IMR-90 (cell line): ENCODE measurements around the gene VPS18. TPM values are rescaled to one million over a fixed set of nuclear protein-coding genes. Genes with fewer than 3 reads are reported as not detected.

ENCODE experiments used
- ATAC-seq: fragments of 200-7000 bp; cut with Tn5 transposase; 2 replicates; pipeline ENCODE4 v1.9.1; 2020; ENCODE audit warnings: low read depth, mild to moderate bottlenecking, moderate library complexity
- BruUV-seq: library from RNA; stranded (reverse); fragments of 400-500 nt; replicated peaks from 2 replicates; lab custom pipeline; 2021; lab: Mats Ljungman, UMichigan
- CTCF ChIA-PET: fragments of 300-600 bp; formaldehyde crosslinking; extraction: SDS; loops from one replicate; lab custom pipeline; 2021; ENCODE audit warnings: antibody characterized with exemption; lab: Yijun Ruan, JAX
- POLR2A ChIA-PET: fragments of 300-600 bp; sonication (Branson Sonifier 250); formaldehyde crosslinking; loops from one replicate; lab custom pipeline; 2022; ENCODE audit warnings: antibody characterized with exemption; ENCODE audit not compliant: unreplicated experiment; lab: Charles Lee
- DNase-seq: peaks from one replicate; pipeline ENCODE4 v3.0.0; 2013
- H2AFZ ChIP-seq: replicated peaks from 2 replicates; pipeline ENCODE3; 2013; ENCODE audit warnings: low read length, mild to moderate bottlenecking; ENCODE audit not compliant: poor library complexity
- H2AK5ac ChIP-seq: 2 replicates; pipeline ENCODE4 v1.6.1; 2013; ENCODE audit warnings: low read depth, low read length, inconsistent platforms
- H2AK9ac ChIP-seq: replicated peaks from 2 replicates; pipeline ENCODE3; 2013; ENCODE audit warnings: mild to moderate bottlenecking, low read depth, low read length, moderate library complexity; ENCODE audit not compliant: poor library complexity
- H2BK120ac ChIP-seq: 2 replicates; pipeline ENCODE4 v1.6.1; 2013; ENCODE audit warnings: low read depth, low read length, inconsistent platforms
- H2BK15ac ChIP-seq: 3 replicates; pipeline ENCODE4 v1.6.1; 2013; ENCODE audit warnings: low read depth, low read length, inconsistent platforms
- H2BK20ac ChIP-seq: 2 replicates; pipeline ENCODE4 v1.6.1; 2013; ENCODE audit warnings: low read depth, mild to moderate bottlenecking, inconsistent platforms, low read length, moderate library complexity
- H2BK5ac ChIP-seq: 2 replicates; pipeline ENCODE4 v1.6.1; 2013; ENCODE audit warnings: mild to moderate bottlenecking, low read depth, low read length, inconsistent platforms; ENCODE audit not compliant: poor library complexity, severe bottlenecking
- H3K14ac ChIP-seq: replicated peaks from 2 replicates; pipeline ENCODE4 v1.6.1; 2013; ENCODE audit warnings: low read depth, low read length, inconsistent platforms
- H3K18ac ChIP-seq: 2 replicates; pipeline ENCODE4 v1.6.1; 2013; ENCODE audit warnings: low read depth, low read length, control low read depth
- H3K23ac ChIP-seq: 2 replicates; pipeline ENCODE4 v1.6.1; 2013; ENCODE audit warnings: low read depth, low read length, inconsistent platforms
- H3K27ac ChIP-seq: 2 replicates; pipeline ENCODE4 v1.5.1; 2013; ENCODE audit warnings: mild to moderate bottlenecking, control low read depth, low read length; ENCODE audit not compliant: insufficient read depth
- H3K27me3 ChIP-seq: 2 replicates; pipeline ENCODE4 v1.6.1; 2013; ENCODE audit warnings: low read length; ENCODE audit not compliant: control insufficient read depth, insufficient read depth
- H3K36me3 ChIP-seq: 2 replicates; pipeline ENCODE4 v1.6.1; 2013; ENCODE audit warnings: low read length, mixed read lengths; ENCODE audit not compliant: control insufficient read depth, insufficient read depth
- H3K4ac ChIP-seq: 2 replicates; pipeline ENCODE4 v1.6.1; 2013; ENCODE audit warnings: low read depth, low read length, inconsistent platforms
- H3K4me1 ChIP-seq: 2 replicates; pipeline ENCODE4 v1.6.1; 2013; ENCODE audit warnings: low read length, mixed read lengths; ENCODE audit not compliant: control insufficient read depth, insufficient read depth
- H3K4me2 ChIP-seq: 2 replicates; pipeline ENCODE4 v1.6.1; 2013; ENCODE audit warnings: low read depth, mild to moderate bottlenecking, control low read depth, low read length, moderate library complexity
- H3K4me3 ChIP-seq: 2 replicates; pipeline ENCODE4 v1.5.1; 2013; ENCODE audit warnings: low read depth, mild to moderate bottlenecking, control low read depth, low read length, moderate library complexity; ENCODE audit not compliant: insufficient read depth
- H3K56ac ChIP-seq: 2 replicates; pipeline ENCODE4 v1.6.1; 2013; ENCODE audit warnings: low read length, inconsistent platforms; ENCODE audit not compliant: insufficient read depth; ENCODE audit errors: extremely low read depth
- H3K79me1 ChIP-seq, 2 experiments: 2 replicates each; pipeline ENCODE4 v1.6.1; 2013; ENCODE audit warnings: low read length in 2 of 2, inconsistent platforms in 1 of 2, low read depth in 1 of 2
- H3K9ac ChIP-seq: 2 replicates; pipeline ENCODE4 v1.6.1; 2013; ENCODE audit warnings: low read depth, low read length, control low read depth
- H3K9me1 ChIP-seq: 2 replicates; pipeline ENCODE4 v1.6.1; 2013; ENCODE audit warnings: low read length, inconsistent platforms; ENCODE audit not compliant: insufficient read depth
- H3K9me3 ChIP-seq: 2 replicates; pipeline ENCODE4 v1.6.1; 2013; ENCODE audit warnings: low read length; ENCODE audit not compliant: control insufficient read depth, insufficient read depth
- H4K20me1 ChIP-seq: 2 replicates; pipeline ENCODE4 v1.6.1; 2013; ENCODE audit warnings: low read length, inconsistent platforms; ENCODE audit not compliant: insufficient read depth
- H4K5ac ChIP-seq: 2 replicates; pipeline ENCODE4 v1.6.1; 2013; ENCODE audit warnings: mild to moderate bottlenecking, low read depth, low read length, control low read depth
- H4K8ac ChIP-seq, 2 experiments: 2 replicates each; pipeline ENCODE4 v1.6.1; 2013; ENCODE audit warnings: low read depth in 2 of 2, low read length in 2 of 2, control low read depth in 1 of 2, inconsistent platforms in 1 of 2
- H4K91ac ChIP-seq: 2 replicates; pipeline ENCODE4 v1.6.1; 2013; ENCODE audit warnings: low read depth, low read length, inconsistent platforms; ENCODE audit not compliant: insufficient read depth
- BHLHE40 ChIP-seq: fragments of 150-350 bp; IDR thresholded peaks from 2 replicates; pipeline ENCODE4 v1.6.1; 2016; ENCODE audit warnings: mild to moderate bottlenecking, low read depth, low read length
- CEBPB ChIP-seq: IDR thresholded peaks from 2 replicates; pipeline ENCODE4 v1.6.1; 2012; ENCODE audit warnings: low read depth, low read length, improper control_type of control experiment
- ELK1 ChIP-seq: fragments of 150-350 bp; IDR thresholded peaks from 2 replicates; pipeline ENCODE4 v1.6.1; 2016; ENCODE audit warnings: low read depth, mild to moderate bottlenecking, low read length, moderate library complexity, borderline replicate concordance
- FOS ChIP-seq: fragments of 150-350 bp; IDR thresholded peaks from 2 replicates; pipeline ENCODE4 v1.6.1; 2016; ENCODE audit warnings: low read depth, low read length
- MAZ ChIP-seq: IDR thresholded peaks from 2 replicates; pipeline ENCODE4 v1.6.1; 2012; ENCODE audit warnings: low read depth, mild to moderate bottlenecking, low read length, improper control_type of control experiment, moderate library complexity, borderline replicate concordance
- NFE2L2 ChIP-seq: fragments of 150-350 bp; IDR thresholded peaks from 2 replicates; pipeline ENCODE4 v1.6.1; 2016; ENCODE audit warnings: low read depth, mild to moderate bottlenecking, low read length
- RAD21 ChIP-seq: IDR thresholded peaks from 2 replicates; pipeline ENCODE4 v1.6.1; 2012; ENCODE audit warnings: low read length, improper control_type of control experiment
- SMC3 ChIP-seq: fragments of 150-350 bp; IDR thresholded peaks from 2 replicates; pipeline ENCODE4 v1.6.1; 2016; ENCODE audit warnings: low read depth, mild to moderate bottlenecking, antibody characterized with exemption, low read length, moderate library complexity
- WGBS, 2 experiments: methylation state at CpG; one replicate each; pipeline versions ENCODE4 v1.1.5 to v1.1.7; 2013; ENCODE audit warnings: missing lambda C conversion rate in 2 of 2; ENCODE audit not compliant: insufficient read length in 1 of 2; ENCODE audit errors: extremely low coverage in 2 of 2; 5-methylcytosine and 5-hydroxymethylcytosine counted together
- dilution Hi-C: fragments of 300-500 bp; cut with HindIII; formaldehyde crosslinking; loops from one replicate; pipeline ENCODE4 v1.14.3; 2018; ENCODE audit warnings: low sequenced_read_pairs; ENCODE audit not compliant: unreplicated experiment
- in situ Hi-C: fragments of 300-500 bp; cut with MboI; formaldehyde crosslinking; loops from 3 replicates; pipeline ENCODE4 v1.14.3; 2019; ENCODE audit warnings: low sequenced_read_pairs, inconsistent platforms, mixed read lengths
- intact Hi-C: fragments of 100-400 bp; cut with micrococcal nuclease; formaldehyde crosslinking; loops from 2 replicates; pipeline ENCODE4 v1.10.0; 2022
- polyA plus RNA-seq, 3 experiments: library from polyadenylated mRNA; depleted of rRNA; stranded (reverse); fragments of >200 nt; gene quantifications; 2 replicates each; pipeline ENCODE4 v1.2.3, GENCODE V29; 2012; ENCODE audit warnings: low replicate concordance in 1 of 3
- total RNA-seq: library from RNA; depleted of rRNA; stranded (reverse); fragments of >200 nt; gene quantifications from 2 replicates; pipeline ENCODE4 v1.2.3, GENCODE V29; 2012
- TF ChIP-seq, protein P1 (sequence below): conservative IDR thresholded peaks from 2 replicates; pipeline ENCODE4 v1.5.1; 2012; ENCODE audit warnings: mild to moderate bottlenecking, low read depth, low read length, improper control_type of control experiment

The VPS18 gene
- total and polyA plus RNA-seq, 2 of the 4 experiments (the other 2 are of a cell fraction), result 19.3 to 32.3 TPM

DNA sequence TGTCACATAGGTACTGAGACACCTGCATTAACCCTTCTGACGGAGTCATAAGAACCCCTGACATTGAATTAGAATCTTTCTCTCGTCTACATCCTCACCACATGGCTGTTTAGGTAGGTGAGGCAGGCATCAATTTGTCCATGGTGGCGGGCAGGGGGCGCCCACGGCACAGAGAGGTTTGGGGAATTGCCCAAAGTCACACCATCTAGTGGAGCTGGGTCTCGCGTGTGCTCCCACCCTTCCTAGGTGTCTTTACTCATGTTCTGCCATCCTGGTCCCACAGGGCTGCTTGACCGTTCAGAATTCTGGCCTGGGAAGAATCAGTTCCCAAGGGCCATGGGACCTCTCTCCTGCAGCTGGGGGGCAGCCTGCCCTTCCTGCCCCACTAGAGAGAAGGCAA, 20.2 kb downstream of the VPS18 start:
- intact Hi-C loops (no loop called here), in situ Hi-C loops (no loop called here), dilution Hi-C loops (no loop called here)
- H2BK5ac ChIP-seq, result no peak overlapping the region
- no peak overlapping the region for H3K14ac ChIP-seq
- no CpG with 5 or more reads among the region's 8 CpGs for WGBS, 2 experiments
- DNase-seq, result no peak
- no peaks in the 10 kb centered on the region for H3K36me3 ChIP-seq
- H3K18ac ChIP-seq, result no peak overlapping the region
- no TSS peak for BruUV-seq
- TF ChIP-seq RAD21, result no peak
- TF ChIP-seq NFE2L2, result no peak
- TF ChIP-seq CEBPB, result no peak
- no peak for TF ChIP-seq BHLHE40
- TF ChIP-seq, protein P1, sequence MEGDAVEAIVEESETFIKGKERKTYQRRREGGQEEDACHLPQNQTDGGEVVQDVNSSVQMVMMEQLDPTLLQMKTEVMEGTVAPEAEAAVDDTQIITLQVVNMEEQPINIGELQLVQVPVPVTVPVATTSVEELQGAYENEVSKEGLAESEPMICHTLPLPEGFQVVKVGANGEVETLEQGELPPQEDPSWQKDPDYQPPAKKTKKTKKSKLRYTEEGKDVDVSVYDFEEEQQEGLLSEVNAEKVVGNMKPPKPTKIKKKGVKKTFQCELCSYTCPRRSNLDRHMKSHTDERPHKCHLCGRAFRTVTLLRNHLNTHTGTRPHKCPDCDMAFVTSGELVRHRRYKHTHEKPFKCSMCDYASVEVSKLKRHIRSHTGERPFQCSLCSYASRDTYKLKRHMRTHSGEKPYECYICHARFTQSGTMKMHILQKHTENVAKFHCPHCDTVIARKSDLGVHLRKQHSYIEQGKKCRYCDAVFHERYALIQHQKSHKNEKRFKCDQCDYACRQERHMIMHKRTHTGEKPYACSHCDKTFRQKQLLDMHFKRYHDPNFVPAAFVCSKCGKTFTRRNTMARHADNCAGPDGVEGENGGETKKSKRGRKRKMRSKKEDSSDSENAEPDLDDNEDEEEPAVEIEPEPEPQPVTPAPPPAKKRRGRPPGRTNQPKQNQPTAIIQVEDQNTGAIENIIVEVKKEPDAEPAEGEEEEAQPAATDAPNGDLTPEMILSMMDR, result 0 out of 2 replicates have a peak, but pooled peaks have one; percentile 1
- TF ChIP-seq FOS, result no peak
- TF ChIP-seq SMC3, result no peak
- no peak for TF ChIP-seq ELK1
- TF ChIP-seq MAZ, result no peak
- no peak overlapping the region for H2BK120ac ChIP-seq
- H2AK5ac ChIP-seq, result no peak overlapping the region
- peak overlapping the region; percentile 41 for H2AFZ ChIP-seq
- no peaks in the 10 kb centered on the region for H3K9me3 ChIP-seq
- H3K4ac ChIP-seq, result no peak overlapping the region
- no peak overlapping the region for H3K23ac ChIP-seq
- no peak overlapping the region for H2BK20ac ChIP-seq
- H4K5ac ChIP-seq, result no peak overlapping the region
- ATAC-seq, result no peak
- no peak overlapping the region for H3K56ac ChIP-seq
- H3K27ac ChIP-seq, result no peak overlapping the region
- no peak overlapping the region for H3K9ac ChIP-seq
- H3K27me3 ChIP-seq, result no peaks in the 10 kb centered on the region
- CTCF ChIA-PET, result no interaction called here
- no peak overlapping the region for H2BK15ac ChIP-seq
- peaks cover 4% of the 10 kb centered on the region for H3K9me1 ChIP-seq
- H3K79me1 ChIP-seq, result no peaks in the 10 kb centered on the region
- no peak overlapping the region for H2AK9ac ChIP-seq
- H4K8ac ChIP-seq, result no peak overlapping the region
- H3K4me3 ChIP-seq, result no peak overlapping the region
- H3K4me1 ChIP-seq, result peaks cover 4% of the 10 kb centered on the region; the same call in 1 of the 2 replicates
- H4K91ac ChIP-seq, result no peak overlapping the region
- POLR2A ChIA-PET, result no interaction called here
- no peaks in the 10 kb centered on the region for H4K20me1 ChIP-seq
- no peak overlapping the region for H3K4me2 ChIP-seq
